Daoy (cell line): ENCODE results near the gene KCNG2. TPM values are rescaled to one million over a fixed set of nuclear protein-coding genes. Genes with fewer than 3 reads are reported as not detected.

Experiments used
- DNase-seq: peaks from one replicate; pipeline ENCODE4 v3.0.0-alpha.2; 2015; ENCODE audit warnings: low read depth
- total RNA-seq: library from RNA; depleted of rRNA; stranded (reverse); fragments of >200 nt; shearing (Covaris generic); gene quantifications from 2 replicates; pipeline ENCODE4 v1.2.3, GENCODE V29; 2014

KCNG2 gene
- total RNA-seq, 1 experiment from 2014 or later: not detected

DNA sequence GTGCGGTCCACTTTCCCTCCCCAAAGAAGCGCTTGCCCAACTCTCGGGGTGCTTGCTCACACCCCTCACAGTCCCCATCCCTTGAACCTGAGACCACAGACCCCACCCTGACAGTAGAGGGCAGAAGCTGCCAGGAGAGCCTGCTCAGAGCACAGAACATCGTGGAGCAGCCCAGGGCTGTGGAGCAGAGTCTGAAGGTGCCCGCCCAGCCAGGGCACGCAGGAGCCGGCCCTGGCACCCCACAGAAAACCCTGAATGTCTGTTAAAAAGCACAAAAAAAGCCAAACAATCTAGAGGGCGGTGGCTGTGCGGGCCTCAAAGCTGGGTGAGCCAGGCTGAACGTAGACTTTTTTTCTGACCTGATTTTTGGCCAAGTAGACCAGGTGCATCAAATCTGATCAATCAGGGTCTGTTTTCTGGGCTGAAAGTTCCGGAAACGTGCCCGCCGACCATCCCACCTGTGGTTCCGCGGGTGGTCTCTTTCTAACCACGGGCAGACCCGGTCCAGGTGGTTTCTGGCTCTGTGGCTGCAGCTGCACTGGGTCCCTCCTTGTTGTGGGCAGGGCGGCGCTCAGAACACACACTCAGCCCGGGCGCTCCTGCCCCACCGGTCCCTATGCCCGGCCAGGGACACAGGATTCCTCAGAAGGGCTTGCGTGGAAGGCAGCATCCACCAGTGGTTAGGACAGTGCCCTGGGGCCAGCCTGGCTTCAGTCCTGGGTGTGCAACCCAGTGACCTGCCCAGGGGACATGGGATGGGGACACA is 87.4 kb downstream of the KCNG2 start:
- no peak for DNase-seq

DNA sequence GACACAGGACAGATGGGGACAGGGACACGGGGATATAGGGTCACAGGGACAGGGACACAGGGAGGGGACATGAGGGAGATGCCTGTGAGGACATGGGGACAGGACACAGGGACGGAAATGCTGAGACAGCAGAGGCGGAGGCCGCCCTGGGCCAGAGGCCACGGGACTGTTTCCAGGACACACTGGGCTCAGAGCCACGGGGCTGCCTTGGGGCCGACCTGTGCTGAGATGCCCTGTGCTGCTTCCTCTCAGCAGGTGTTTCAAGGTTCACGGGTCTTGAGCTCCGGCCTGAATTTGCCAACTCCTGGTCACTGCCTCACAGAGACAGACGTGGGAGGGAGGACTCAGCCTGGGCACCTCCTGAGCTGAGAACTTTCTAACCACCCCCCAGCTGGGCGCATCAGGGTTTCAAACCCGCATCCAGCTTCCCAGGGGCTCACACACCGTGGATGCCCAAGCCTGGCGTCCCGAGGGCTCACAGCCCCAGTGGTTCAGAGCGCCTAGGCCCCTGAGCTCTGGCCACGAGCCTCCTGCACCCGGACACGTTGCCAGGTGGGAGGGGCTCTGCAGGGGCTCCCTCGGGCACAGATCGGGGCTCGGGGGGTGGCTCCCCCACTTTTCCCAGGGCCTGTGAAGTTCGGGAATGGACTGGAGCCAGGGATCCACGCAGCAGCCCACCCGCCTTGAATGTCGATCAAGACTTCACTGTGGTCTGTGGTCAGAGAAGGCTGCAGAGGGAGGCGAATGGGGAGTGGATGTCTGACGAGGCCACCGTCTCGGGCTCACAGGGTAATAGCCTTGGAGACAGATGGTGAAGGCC is 89.7 kb downstream of the KCNG2 start:
- DNase-seq: no peak

DNA sequence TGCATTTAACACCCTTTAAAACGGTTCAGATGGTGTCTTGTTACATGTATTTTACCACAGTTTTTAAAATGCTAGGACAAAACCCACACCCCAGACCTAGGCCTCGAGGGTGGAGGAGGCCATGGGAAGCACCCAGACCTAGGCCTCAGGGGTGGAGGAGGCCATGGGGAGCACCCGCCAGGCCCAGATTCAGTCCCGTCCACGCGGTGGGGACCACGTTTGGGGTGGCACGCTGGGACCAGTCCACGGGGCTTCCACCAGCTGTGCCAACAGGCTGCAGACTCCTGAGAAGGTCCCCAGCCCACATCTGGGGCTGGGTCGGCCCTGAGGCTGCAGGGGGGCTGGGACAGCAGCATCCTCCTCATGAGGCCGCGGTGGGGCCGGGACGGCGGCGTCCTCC is 90.3 kb downstream of the KCNG2 start:
- no peak for DNase-seq

DNA sequence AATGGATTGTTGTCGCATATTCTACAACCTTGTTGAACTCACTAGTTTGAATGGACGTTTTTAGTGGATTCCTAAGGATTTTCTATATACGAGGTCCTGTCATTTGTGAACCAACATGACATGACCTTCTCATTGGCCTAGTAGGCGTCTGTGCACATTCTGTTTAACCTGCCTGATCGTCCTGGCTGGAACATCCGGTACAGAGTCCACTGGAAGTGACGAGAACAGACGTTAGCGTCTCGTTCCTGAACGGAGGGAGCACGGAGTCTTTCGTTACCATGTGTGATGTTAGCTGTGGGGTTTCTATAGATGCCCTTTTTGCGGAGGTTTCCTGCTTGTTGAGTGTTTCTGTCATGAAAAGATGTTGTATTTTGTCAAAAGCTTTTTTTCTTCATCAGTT is 91.8 kb downstream of the KCNG2 start:
- no peak for DNase-seq

DNA sequence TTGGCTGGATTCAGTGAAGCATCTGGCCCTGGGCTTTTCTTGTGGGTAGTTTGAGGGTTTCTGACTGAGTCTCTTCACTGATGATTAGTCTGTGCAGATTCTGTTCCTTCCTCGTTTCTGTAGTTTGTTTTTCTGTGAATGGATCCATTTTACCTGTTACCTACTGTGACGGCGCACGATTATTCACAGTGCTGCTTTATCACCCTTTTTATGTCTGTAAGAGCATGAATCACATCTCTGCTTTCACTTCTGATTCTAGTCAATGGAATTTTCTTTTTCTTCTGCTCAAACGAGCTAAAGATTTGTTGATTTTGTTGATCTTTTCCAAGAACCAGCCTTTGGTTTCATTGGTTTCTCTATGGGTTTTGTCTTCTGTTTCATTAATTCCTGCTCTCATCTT is 92.9 kb downstream of the KCNG2 start:
- no peak for DNase-seq

DNA sequence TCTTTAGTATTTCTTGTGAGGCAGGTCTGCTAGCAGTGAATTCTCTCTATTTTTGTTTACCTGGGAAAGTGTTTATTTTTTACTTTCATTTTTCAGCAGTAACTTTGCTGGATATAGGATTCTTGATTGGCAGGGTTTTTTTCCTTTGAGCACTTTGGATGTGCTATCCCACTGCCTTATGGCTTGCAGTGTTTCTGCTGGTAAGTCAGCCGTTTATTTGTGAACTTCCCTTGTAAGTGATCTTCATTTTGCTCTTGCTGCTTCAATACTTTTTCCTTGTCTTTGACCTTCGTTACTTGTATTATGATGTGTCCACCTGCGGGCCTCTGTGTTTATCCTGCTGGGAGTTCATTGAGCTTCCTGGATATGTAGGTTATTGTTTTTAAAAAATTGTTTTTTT is 99.0 kb downstream of the KCNG2 start:
- DNase-seq: no peak

DNA sequence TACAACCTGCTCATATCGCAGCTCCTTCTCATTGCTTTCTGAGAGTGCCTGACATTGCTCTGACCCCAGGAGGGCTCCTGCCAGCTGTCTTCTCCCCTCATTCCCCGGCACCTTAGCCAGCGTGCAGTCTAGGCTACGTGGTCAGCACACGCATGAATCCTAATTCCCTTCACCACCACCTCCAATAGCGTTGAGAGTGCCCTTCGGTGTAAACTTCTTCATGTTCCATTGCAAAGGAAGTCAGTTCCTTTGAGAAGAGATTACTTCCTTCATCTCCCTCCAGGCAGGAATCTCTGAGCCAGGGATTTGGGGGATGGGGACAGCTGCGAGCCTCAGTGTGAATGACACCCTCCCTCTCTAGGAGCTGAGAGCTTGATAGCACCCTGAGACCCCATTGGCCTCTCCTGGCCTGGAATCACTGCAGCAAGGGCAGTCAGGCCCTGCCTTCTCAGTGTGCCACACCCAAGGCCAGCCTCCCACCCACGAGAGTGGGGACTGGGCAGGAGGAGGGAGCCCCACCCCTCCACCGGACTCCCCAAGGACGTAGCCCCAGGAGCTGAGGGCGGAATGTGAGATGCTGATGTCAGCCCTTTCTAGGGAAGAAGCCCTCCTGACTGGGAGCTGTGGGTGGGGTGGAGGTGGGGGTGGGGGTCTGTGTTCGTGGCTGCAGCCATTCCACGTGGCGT is 100.3 kb downstream of the KCNG2 start:
- no peak for DNase-seq

DNA sequence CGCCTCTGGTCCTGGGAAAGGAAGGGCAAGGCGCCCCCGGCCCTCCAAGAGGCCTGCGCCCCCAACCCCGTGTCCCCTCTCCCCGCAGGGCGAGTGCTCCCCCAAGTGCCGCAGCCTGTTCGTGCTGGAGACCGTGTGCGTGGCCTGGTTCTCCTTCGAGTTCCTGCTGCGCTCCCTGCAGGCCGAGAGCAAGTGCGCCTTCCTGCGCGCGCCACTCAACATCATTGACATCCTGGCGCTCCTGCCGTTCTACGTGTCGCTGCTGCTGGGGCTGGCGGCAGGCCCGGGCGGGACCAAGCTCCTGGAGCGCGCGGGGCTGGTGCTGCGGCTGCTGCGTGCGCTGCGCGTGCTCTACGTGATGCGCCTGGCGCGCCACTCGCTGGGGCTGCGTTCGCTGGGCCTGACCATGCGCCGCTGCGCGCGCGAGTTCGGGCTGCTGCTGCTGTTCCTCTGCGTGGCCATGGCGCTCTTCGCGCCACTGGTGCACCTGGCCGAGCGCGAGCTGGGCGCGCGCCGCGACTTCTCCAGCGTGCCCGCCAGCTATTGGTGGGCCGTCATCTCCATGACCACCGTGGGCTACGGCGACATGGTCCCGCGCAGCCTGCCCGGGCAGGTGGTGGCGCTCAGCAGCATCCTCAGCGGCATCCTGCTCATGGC is 101.3 kb downstream of the KCNG2 start:
- no peak for DNase-seq

DNA sequence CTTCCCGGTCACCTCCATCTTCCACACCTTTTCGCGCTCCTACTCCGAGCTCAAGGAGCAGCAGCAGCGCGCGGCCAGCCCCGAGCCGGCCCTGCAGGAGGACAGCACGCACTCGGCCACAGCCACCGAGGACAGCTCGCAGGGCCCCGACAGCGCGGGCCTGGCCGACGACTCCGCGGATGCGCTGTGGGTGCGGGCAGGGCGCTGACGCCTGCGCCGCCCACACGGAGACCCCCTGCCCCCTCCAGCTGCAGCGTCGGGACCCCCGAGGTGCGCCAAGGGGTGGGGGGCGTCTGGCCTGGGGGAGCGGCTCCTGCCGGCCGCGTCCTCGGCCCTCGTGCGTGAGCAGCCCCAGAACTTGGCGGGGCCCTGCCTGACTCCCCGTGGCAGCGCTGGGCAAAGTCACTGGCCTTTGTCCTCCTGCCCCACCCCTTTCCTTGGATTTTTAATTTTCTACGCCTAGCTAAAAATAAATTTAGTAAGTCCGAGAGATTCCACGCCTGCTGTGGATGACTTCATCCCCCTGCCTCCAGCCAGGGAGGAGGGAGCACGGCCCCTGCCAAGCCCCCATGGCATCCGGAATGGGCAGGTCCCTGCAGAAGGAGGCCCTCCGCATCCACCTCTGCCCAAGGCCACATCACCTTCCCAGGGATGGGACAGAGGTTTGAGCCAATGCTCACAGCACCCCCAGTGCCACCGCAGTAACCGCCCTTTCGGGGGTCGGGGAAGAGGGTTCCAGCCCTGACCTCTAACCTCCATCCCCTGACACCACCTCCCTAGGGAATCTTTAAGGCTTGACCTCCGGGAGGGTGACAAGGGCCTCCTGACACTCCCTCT is 102.1 kb downstream of the KCNG2 start:
- no peak for DNase-seq

DNA sequence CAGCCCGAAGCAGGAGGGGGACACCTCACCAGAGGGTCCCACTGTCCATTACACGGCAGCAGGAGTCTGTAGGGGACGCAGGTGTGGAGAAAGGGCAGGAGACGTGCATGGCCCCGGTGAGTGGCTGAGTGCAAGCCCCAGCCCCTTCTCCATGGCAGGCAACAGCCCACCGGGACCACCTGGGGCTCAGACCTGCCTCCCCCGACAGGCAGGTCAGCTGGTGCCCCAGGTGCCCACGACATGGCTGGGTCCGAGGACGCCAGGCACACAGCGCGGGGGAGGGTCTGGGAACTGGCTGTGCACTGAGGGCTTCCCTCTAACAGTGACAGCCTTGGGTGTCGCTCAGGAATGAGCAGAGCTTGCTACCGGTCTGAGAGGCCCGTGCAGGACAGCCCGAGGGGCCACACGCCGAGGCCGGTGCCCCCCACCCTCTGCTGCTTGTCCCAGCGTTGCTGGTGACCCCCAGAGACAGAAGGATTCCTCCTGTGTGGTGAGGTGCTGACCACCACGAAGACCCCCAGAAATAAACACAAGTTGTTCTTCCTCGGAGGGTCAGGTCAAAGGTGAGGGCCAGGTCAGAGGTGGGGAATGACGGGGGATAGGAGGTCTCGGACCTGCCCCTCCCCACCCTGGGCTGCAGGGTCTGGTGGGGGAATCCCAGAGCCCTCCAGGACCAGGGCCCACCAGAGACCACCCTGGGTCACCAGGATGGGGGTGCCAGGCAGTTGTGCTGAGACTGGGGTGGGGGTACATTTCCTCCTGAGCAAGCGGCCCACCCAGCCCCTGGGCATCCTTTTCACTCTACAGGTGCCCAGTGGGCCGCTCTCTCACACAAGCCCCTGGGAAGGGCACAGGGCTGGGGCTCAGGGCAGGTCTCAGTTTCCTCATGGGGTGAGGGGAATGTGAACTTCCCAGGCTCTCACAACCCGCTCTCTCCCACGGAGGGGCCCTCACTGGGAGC is 103.2 kb downstream of the KCNG2 start:
- DNase-seq: no peak

DNA sequence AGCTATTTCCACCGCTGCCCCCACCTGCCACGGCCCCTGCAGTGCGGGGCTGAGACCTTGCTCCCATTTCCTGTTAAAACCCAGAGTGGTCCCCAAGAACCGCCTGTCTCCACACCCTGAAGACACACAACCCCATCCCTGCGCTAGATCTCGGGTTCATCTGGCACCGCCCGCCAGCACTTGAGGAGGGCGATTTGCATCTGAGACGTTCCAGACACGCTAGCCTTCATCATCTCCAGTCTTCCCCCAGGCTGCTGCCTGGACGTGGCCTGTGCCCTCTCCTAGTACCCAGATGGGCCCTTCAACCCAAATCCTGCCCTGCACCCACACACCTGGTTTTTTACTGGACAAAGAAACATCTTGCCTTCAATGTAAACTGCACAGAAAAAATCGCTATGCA is 103.9 kb downstream of the KCNG2 start:
- no peak for DNase-seq

DNA sequence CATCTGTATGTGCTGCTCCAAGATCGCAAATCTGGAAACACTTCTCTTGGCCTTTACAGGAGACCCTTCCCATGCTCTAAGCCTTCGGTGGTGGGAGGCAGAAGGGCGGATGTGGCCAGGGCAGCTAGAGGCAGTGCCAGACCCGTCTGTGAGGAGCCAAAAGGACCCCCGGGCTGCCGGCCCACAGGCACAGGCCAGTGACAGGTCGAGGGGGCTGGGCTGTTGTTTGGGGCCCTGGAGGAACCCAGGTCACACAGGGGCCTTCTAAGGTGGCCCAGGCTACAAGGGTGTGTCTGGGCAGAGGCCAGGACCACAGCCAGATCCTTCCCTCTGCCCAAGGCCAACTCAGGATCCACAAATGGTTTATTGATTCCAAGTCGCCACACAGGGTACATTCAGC is 104.3 kb downstream of the KCNG2 start:
- no peak for DNase-seq

DNA sequence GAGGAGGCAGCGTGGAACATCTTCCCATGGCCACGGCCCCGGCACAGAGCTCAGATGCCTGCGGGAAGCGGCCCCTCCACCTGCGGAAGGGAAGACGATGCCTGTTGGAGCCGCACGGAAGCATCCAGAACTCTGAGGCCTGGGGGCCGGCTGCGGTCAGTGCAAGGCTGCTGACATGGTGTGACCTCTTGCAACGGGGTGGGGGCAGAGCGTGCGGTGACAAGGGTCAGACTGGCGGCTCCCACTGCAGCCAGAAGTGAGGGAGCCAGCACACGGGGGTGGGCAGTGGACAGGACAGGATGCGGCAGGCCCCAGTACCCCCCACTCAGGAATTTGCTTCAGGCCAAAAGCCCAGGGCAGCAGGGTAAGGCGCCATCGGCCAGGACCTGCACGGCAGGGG is 104.9 kb downstream of the KCNG2 start:
- no peak for DNase-seq

DNA sequence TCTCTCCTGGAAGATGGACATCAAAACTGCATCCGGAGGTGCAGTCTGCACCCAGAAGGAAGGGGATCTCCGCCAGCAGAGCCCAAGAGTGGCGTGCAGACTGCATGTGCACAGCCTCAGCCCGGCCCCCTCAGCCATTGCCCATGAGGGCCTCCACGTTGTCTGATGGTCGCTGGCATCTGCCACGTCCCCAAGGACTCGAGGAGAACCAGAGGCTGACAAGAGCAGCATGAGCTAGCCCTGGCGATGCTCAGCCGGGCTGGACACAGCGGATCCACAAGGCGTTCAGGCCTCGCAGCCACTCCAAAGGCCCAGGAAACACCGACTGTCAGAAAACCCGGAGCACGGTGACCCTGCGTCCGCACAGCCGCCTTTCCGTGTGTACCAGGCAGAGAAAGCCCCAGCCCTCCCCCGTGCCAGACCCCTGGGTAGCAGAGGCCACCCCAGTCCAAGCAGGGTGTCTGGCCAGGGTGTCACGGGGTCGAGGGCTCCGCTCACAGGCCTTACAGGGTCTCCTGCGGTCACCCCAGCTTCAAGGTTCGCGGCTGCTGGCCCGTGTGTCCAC is 105.4 kb downstream of the KCNG2 start:
- DNase-seq: no peak

DNA sequence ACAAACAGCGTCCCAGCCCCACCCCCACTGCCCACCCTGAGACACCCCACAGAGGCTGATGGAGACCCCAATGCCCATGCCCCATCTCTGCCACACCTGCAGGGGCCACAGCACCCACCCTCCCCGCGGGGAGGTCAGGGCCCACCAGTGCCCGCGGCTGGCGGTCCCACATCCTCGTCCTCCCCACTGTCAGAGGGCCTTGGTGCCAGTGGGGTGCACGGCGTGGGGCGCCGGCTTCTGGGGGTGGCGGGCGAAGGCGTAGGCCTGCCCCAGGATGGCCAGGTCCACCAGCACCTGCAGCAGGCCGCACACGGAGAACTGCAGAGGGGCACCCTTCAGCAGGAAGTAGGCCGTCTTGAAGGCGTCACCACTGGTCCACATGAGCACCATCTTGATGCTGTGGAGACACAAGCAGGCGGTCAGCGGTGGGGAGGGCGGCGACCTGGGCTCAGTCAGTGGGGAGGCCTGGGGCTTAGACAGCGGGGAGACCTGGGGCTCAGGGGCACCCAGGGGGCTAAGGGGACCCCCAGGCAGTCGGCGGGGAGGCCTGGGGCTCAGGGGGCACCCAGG is 106.1 kb downstream of the KCNG2 start:
- DNase-seq: no peak

DNA sequence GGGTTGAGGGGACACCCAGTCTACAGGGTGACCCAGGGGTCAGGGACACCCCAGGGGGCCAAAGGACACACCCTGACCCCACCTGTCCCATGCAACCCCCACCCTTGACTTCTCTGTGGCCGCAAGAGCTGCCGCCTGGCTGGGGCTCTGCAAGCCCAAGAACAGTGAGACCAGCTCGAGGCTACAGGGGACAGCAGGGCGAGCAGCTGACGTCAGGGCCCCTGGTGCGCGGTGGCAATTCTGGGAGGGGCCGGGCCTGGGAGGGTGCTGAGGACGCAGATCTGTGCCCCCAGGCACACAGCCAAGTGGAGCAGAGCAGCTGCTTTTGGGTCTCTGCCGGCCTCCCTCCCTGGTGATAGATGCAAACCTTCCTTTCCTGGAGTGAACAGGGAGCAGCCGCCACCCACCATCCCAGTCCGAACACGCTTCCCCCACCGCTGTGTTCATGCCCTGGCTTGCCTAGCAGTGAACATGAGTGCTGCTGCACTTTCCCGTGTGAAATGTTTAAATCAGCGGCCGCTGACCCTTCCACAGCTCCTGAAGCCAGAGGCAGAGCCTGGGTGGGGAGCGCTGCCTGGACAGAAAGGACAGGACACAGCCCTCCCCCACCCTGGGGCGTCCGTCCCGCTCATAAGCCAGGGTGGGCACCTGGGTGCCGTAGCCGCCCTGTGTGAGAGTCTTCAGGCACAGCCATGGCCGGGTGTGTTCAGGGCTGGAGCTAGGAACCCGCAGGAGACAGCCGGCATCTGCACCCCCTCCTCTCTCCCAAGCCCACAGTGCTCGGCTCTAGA is 106.8 kb downstream of the KCNG2 start:
- no peak for DNase-seq

DNA sequence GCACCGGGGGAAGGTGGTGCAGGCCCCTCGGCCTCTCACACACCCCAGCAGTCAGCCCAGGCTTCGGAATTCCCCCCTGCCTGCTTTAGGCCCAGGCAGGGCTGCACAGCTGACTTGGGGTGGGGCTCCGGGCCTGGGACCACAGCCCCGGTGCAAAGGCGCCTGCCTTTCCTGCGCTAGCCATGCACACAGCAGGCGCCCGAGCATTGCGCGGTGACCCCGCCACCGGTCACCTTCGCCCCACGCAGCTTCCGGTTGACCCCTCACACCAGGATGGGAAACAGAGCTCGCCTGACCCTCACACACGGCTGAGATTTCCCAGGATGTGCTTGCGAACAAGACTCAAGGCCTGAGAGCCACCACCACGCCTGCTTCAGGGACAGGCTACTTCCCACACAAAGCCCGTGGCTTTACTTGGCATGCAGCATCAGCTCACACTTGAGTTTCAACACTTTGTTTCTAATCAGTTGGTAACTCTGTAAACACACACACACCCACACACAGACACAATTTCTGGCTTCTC is 107.7 kb downstream of the KCNG2 start:
- DNase-seq: no peak

DNA sequence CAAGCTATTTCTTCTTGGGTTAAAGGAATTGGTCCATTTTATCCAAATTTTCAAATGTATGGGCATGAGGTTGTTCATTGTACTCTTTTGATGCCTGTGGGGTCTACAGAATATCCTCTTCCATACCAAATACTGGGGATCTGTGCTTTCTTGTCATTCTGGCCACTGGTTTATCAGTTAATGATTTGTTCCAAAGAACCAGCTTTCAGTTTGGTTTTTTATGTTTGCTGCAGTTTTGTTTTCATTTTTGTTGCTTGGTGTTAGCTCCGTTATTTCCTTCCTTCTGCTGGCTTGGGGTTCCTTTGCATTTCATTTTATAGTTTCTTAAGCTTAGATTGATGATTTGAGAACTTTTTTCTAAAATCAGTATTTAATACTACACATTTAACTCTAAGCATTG is 108.3 kb downstream of the KCNG2 start:
- DNase-seq: no peak
